ENCODE data around the gene PIGS. TPM values are rescaled to one million over a fixed set of nuclear protein-coding genes. Genes with fewer than 3 reads are reported as not detected.
"Not testable (repeated sequence)": the region's sequence is repeated elsewhere in the genome, so short reads cannot be mapped to it uniquely, and the experiment has no call there.

PIGS gene
- total RNA-seq, 1 donor from 2014 or later: 45.0 TPM

GRCh38 chr17:28582513-28582912 is 11.2 kb upstream of the PIGS start:
- no peak for DNase-seq
- no peak for ATAC-seq
- intact Hi-C loops (cut with micrococcal nuclease): no loop called here

DNA sequence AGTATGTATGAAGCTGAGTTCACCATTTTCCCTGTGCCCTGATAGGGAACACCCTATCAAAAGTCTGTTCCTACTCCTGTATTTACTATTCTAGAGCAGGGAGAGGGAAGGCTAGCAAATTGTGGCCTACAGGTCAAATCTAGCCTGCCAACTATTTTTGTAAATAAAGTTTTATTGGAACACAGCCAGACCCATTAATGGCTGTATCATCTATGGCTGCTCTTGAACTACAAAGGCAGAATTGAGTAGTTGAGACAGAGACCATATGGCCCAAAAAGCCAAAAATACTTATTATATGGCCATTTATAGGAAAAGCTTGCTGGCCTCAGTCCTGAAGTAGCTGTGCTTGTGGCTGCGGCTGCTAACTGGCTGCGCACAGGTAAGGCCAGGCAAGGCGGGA is 9.6 kb upstream of the PIGS start:
- DNase-seq (no peak), ATAC-seq (no peak)
- intact Hi-C loops (cut with micrococcal nuclease): no loop called here

GRCh38 chr17:28579526-28579925 is 8.2 kb upstream of the PIGS start:
- ATAC-seq (no peak), DNase-seq (no peak)
- intact Hi-C loops (cut with micrococcal nuclease): no loop called here

DNA sequence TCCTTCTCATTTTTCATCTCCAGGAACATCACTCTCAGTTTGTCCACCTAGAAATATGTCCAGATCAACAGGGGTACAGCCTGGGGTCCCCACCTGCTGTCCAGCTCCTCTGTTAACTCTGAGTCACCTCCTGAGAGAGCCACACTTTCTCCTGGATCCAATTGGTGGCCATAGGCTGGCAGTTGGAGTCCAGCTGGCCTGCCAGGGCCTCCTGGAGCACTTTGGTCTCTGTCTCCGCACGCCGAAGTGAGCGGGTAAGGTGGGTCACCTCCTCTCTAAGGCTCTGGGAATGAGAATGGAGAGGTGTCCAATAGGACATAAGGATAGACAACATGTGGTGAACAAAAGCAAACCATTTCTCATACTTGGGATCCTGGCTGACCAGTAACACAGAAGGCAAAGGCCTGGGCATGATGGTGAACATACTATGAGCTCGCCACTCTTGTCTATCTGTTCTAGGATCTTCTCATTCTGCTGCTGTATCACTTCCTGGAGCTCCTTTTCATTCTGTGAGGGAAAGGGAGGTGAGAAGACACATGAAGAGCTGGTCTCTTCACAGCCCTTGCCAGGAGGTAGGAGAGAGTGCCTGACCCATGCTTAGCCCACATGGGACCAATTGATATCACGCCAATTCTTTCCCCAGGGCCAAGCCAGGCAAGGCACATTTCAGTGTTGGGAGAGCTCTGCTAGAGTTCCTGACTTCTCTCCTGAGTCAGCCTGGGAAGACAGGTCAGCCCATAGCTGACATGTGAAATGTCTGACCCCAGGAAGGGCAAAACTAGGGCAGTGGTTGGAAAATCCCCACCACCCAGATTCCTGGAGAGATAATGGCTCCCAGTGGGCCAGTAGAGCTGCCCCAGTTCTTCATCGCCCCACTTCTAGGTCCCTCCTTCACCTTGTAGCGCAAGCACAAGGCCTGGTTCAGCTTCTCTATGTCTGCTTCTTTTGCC is 7.2 kb upstream of the PIGS start:
- DNase-seq: no peak
- no peak for ATAC-seq

DNA sequence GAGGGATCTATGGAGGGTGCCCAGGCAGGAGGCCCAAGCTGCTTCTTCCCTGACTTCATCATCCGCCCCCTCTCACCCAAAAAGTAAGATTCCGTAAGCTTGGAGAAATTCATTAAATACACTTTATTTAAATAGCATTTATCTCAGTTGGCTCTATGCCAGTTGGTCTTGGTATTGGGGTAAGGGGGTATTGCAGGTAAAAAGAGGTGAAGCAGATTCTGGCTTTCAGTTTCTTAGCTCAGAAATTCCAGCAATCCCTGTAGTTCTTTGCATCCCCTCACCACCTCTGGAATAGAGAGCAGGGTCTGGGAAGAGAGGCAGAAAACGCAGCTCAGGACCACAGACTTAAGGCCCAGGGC is 6.1 kb upstream of the PIGS start:
- ATAC-seq (no peak), DNase-seq (no peak)
- intact Hi-C loops (cut with micrococcal nuclease): no loop called here

More for the DNA sequence above, 7.2 kb upstream of the PIGS start:
- intact Hi-C loops (cut with micrococcal nuclease): no loop called here

DNA sequence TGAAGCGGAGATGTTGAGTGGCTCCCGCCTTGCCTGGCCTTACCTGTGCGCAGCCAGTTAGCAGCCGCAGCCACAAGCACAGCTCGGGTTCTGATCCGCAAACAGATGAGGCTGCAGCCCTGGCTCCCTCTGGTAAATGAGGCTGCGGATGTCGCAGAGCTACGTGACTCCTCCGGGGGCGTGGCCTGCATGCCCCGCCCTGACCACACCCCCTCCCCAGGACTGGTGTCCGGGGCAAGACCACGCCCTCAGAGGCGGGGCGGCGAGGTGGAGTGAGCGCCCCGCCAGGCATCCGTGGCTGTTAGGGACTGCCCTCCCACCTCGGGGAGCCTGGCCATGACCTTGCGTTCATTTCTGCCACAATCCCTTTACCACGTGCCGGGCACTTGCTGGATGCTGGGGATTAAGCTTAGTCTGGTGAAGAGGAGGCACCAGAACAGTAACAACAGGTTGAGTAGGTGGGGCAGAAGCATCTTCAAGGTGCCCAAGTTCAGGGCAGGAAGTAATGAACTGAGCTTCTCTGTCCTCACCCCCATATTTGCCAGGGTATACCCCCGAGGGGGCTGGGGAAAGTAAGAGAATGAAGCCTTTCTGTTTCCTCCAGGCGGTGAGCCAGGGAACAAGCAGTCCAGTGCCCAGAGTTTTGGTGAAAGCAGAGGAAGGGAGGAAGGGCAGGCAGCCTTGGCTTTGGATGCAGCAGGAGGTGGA is 5.6 kb upstream of the PIGS start, which contains the start of gene ALDOC:
ALDOC (minus strand) TSS at position 138 of the 708 bp plus-strand sequence. CDS start 1,363 bp downstream, outside the sequence.
- ATAC-seq: peak; percentile 87
- peak; percentile 100 for DNase-seq
- intact Hi-C loops (cut with micrococcal nuclease): no loop called here

DNA sequence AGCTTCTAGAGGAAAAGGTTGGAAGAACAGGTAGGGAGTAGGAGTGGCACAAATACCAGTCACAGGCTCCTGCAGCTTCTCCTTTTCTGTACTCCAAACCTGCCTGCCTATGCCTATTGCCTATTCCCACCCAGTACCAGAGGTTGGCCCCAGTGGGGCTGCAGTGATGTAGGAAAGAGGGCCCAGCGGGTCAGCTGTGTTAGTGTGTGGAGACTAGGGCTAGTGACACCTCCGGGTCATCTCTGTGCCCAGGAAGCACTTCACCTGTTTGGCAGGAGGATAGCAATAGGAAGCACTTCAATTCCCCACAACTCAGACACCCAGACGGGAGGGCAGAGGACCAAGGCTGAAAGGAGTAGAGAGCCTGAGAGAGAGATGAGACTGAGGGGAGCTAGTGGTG is 4.7 kb upstream of the PIGS start:
- intact Hi-C loops (cut with micrococcal nuclease); ATAC-seq; DNase-seq: not testable (repeated sequence)

DNA sequence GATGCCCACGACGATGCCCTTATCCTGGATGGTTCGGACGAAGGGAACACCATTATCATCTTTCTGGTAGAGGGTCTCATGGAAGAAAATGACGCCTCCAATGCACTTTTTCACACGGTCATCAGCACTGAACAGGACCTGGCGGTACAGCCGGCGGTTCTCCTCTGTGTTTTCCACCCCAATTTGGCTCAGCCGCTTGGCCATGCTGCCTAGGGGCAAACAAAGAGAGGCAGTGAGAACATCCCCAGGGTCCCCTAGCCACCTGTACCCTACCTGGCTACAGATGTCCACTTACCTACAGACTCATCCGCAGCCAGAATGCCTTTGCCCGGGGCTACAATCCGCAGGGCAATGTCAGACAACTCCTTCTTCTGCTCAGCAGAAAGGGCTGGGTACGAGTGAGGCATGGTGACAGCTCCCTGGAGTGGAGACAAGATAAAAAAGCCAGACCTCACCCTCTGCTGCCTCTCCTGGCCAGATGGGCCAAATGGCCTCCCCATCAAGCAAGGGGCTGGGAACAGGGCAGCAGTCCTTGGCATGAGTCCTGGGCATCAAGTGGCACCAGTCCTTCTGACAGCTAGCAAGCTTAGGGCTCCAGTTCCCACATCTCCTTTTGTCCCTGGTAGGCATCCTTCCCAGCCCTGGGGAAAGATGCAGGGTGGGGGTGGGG is 3.9 kb upstream of the PIGS start:
- DNase-seq (peak; percentile 89), ATAC-seq (peak; percentile 76)
- intact Hi-C loops (cut with micrococcal nuclease): no loop called here

DNA sequence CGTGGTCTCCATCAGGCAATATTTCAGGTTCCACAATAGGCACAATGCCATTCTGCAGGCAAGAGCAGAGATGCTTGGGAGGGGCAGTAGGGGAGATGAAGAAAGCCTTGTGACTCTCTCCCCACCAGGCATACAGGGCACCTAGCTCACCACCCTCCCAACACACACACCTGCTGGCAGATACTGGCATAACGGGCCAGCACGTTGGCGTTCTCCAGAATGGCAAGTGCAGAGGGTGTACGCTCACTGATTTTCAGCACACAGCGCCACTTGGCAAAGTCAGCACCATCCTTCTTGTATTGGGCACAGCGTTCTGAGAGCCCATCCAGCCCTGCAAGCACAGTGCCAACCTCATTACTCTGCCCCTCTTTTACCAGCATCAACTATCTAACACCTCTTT is 3.2 kb upstream of the PIGS start:
- DNase-seq (peak; percentile 51), ATAC-seq (peak; percentile 0)
- intact Hi-C loops (cut with micrococcal nuclease): no loop called here

DNA sequence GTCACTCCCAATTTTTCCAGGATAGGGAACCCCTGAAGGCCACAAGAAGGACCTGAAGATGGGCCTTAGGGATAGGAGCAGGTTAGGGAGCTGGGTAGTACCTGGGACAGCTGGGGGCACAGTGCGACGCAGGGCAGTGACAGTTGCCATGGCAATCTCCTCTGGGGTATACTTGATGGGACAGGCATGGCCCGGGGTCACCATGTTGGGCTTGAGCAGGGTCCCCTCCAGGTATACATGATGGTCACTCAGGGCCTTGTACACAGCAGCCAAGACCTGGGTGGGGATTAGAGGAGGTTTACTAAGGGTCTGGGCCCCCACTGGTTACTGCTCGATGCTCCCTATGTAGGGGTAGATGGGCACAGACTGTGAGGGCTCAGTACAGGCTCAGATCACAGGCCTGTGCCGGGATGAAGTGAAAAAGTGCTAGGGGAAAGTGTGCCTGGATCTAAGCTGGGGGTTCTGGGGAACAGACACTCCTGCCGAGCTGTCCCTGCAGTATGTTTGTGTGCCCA is 2.7 kb upstream of the PIGS start:
- intact Hi-C loops (cut with micrococcal nuclease): no loop called here
- DNase-seq (no peak), ATAC-seq (no peak)

- no peak for ATAC-seq
- intact Hi-C loops (cut with micrococcal nuclease): no loop called here
- DNase-seq: no peak
Observed at GRCh38 chr17:28573521-28573920, 2.2 kb upstream of the PIGS start.

GRCh38 chr17:28573040-28573380 is 1.7 kb upstream of the PIGS start:
- DNase-seq (no peak), ATAC-seq (no peak)
- intact Hi-C loops (cut with micrococcal nuclease): no loop called here

DNA sequence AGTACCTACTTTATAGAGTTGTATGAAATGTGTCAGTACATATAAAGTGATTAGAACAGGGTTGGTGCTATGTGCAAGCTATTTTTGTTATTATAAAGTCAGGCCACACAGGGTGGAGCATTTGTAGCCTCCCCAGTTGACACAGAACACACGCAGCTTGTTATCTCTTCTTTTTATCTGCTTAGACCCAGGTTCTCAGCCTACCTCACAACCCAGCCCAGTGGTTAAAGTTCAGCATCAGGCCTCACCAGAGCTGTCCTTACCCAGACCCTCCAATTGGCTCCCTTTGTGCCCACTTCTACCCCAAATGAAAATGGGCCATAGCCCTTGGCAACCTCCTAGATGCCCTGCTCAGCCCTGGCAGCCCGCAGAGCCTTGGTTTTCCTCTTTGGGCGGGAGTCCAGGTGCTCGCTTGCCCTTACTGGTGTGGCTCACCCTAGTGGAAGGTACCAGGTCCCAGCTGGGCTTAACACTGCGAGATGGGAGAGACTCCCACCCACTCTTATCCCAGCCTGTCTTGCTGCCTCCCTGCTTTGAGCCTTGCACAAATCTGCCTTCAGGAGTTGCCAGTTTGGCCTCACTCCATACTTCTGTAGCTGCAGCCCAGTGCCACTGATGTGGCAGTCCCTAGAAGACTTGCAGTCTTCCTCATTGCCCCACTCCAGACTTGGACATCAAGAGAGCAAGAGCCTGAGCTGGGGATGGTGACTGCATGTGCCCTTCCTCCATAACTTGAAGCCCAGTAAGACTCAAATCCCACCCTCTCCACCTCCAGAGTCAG is 1.1 kb upstream of the PIGS start:
- DNase-seq (peak; percentile 38), ATAC-seq (no peak)
- intact Hi-C loops (cut with micrococcal nuclease): no loop called here

DNA sequence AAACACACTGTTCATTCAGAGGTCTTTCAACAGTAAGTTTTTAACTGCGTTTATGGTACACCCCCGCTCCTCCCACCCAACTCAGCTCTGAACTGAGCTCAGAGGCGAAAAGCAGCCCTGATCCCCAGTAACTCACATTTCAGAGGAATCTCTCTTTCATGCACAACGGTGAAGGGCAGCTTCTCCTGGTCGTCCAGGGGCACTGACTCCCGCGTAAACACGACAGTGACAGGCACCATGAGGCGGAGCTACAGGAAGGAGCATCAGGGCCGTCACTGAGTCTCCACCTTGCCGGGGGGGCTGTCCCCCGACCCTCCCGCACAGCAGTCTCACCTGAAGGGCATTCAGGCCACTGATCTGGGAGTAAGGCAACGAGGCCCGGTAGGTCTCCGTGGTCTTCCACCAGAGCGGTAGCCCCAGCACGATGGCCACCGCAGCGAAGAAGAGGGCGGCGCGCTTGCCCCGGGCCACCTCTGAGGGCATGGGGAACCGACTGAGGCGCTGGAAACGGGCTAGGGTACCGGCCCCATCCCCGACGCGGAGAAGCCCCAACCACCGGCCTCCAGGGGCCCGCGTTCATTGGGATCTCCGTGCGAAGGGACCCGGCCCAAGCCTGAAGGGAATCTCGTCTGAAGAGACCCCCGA is 486 bp downstream of the PIGS start:
- intact Hi-C loops (cut with micrococcal nuclease): no loop called here
- peak; percentile 44 for DNase-seq
- ATAC-seq: peak; percentile 4

GRCh38 chr17:28569446-28569845 is 1.9 kb downstream of the PIGS start:
- intact Hi-C loops (cut with micrococcal nuclease): no loop called here
- ATAC-seq (no peak), DNase-seq (no peak)

DNA sequence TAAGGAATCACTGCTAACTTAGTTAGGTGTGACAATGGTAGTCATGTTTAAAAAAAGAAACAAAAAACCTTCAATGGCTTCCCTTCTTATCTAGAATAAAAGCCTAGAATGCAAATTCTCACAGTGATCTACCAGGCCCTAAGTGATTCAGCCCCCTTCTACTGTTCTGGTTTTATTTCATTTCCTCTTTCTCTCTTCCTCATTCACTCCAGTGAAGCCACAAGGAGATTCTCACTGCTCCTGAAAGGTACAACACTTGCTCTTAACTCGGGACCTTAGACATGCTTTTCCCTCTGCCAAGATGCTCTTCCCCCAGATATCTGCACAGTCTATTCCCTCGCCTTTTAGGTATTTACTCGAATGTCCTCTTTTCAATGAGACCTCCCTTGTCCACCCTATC is 3.7 kb downstream of the PIGS start:
- ATAC-seq: no peak
- intact Hi-C loops (cut with micrococcal nuclease): no loop called here
- DNase-seq: no peak

DNA sequence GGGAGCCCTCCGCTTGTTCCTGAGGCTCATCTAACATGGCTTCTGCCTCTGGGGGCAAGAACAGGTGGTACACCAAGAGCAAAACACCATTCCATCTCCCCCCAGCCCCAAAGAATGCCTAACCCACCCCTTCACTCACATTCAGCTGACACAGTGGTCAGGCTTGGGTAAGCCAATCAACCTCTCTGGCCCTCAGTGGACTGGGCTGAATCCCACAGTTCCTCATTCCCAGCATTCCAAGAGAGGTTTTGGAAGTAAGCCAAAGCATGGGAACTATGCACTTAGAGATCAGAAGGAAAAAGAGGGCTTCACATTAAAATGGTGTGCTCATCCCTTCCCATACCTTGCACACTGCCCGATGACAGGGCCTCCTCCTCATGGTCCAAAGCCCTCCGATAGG is 7.8 kb downstream of the PIGS start:
- ATAC-seq (no peak), DNase-seq (no peak)
- intact Hi-C loops (cut with micrococcal nuclease): no loop called here

DNA sequence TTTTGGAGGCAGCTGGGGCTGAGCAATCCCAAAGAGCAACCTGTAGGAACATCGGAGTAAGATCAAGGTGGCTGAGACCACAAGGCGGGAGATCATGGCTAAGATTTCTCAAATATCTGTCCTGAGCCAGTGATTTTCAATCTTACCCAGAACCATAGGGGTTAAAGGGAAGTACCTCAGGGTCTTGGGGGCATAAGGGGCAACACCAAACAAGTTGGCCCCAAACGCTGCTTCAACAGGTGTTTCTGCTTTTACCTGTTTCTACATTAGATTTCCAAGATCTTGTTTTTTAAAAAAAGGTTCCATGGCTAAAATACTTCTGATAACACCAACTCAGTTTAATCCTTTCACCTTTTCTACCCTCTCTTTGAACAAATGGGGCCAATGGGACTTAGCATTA is 16.3 kb downstream of the PIGS start:
- intact Hi-C loops (cut with micrococcal nuclease): no loop called here

DNA sequence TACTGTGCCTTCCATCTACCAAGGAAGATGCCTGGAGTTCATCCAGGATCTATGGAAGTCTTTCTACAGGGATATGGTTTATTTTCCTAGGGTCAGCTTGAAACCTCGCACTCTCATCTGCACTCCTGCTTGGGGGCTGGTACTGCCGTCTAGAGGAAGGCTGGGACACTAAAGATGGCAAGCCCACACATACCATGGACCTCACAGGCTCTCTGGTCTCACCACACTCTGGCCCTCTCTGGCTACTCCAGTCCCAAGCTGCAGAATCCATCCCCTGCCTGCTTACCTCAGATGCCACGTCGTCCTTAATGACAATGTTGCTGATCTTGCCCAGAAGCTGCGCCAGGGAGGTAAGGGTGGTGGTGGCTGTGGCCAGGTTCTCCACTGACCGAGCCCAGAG is 16.8 kb downstream of the PIGS start:
- intact Hi-C loops (cut with micrococcal nuclease): no loop called here
- DNase-seq (no peak), ATAC-seq (no peak)

More for the DNA sequence above, 16.3 kb downstream of the PIGS start:
- ATAC-seq: no peak
- DNase-seq: no peak
